HL-60/S4 treated with retinoic acid at 250 ng/mL for 4 days and 3 days (cell line): ENCODE results near the gene OR2M3.
"Not testable (repeated sequence)": the region's sequence is repeated elsewhere in the genome, so short reads cannot be mapped to it uniquely, and the experiment has no call there.

Experiments used
- in situ Hi-C: fragments of 300-500 bp; cut with MboI; formaldehyde crosslinking; loops from 2 replicates; pipeline ENCODE4 v1.7.0; 2022; ENCODE audit warnings: low sequenced_read_pairs

Gene OR2M3, protein sequence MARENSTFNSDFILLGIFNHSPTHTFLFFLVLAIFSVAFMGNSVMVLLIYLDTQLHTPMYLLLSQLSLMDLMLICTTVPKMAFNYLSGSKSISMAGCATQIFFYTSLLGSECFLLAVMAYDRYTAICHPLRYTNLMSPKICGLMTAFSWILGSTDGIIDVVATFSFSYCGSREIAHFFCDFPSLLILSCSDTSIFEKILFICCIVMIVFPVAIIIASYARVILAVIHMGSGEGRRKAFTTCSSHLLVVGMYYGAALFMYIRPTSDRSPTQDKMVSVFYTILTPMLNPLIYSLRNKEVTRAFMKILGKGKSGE

GRCh38 chr1:248196965-248197364 is at the start of gene OR2M3:
OR2M3 (plus strand) TSS chr1:248197265; CDS start chr1:248203068, 5,803 bp downstream.
- in situ Hi-C loops = no loop called here

GRCh38 chr1:248152056-248152827 is 44.8 kb upstream of the OR2M3 start:
- in situ Hi-C loops = no loop called here

GRCh38 chr1:248155927-248156326 is 41.1 kb upstream of the OR2M3 start:
- in situ Hi-C loops = no loop called here

DNA sequence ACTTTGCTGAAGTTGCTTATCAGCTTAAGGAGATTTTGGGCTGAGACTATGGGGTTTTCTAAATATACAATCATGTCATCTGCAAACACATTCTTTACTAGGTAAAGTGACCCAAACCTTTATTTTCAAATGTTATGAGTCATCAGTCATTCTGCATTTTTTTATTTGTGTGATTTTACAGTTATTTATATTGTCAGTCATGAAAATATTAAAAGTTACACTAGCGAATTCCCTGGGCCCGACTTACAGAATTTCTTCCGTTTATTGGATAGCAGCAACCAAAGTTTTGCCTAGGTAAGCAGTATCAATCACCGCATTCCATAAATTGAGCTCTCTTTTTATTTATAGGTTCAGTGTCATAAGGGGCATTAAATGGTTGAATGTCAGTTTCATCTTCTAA is 38.3 kb upstream of the OR2M3 start:
- in situ Hi-C loops = no loop called here

GRCh38 chr1:248164031-248164430 is 33.0 kb upstream of the OR2M3 start:
- in situ Hi-C loops = no loop called here

DNA sequence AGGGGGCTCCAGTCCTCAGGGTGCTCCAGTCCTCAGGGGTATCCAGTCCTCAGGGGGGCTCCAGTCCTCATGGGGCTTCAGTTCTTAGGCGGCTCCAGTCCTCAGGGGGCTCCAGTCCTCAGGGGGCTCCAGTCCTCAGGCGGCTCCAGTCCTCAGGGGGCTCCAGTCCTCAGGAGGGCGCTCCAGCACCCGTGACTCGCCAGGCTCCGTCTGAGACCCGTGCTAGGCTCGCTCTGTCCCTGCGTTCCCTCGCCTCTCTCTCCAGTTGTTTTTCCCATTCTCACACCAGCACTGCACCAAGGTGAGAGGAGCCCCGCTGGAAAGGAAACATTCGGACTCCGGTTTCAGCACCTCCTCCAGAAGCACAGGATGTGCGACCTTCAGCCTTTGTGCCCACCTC is 31.9 kb upstream of the OR2M3 start:
- in situ Hi-C loops = no loop called here

DNA sequence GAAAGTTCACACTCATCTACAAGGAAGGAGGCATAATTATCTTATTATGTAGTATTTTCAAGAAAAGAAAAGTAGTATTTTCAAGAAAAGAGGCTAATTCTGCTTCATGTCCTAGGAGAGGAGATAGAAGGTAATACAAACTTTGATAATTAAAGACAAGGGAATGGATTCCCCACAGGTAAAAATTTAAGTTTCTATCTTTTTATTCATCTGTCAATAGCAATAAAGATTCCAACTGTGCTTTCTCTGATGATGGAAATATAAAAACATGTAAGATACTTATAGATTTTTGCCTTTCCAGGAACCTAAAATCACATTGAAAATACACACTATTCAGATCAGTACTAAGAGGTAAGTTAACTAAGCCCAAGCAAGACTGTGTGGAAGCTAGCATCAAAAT is 22.5 kb upstream of the OR2M3 start, which contains the start of gene OR2M2:
Gene OR2M2, plus strand, starts transcription at position 301 of the 400 bp plus-strand sequence. CDS start 5,165 bp downstream, outside the sequence.
- in situ Hi-C loops = no loop called here

- in situ Hi-C loops = no loop called here
Observed at GRCh38 chr1:248183996-248184395, 13.1 kb upstream of the OR2M3 start.

DNA sequence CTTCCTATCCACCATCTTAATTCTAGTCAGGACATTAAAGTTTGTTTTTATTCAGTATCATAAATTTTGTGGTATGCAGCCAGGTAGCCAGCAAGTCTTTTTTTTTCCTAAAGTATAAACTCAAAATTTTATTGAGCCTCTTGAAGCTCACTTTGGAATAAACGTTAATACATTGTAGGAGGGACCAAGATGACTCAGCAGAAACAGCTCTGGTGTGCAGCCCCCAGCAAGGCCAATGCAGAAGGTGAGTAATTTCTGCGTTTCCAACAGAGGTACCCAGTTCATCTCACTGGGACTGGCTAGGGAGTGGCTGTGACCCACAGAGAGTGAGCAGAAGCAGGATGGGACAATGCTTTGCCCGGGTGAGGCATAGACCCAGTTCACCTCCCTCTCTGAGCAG is 9.7 kb upstream of the OR2M3 start:
- in situ Hi-C loops = no loop called here

GRCh38 chr1:248189026-248189425 is 8.0 kb upstream of the OR2M3 start:
- in situ Hi-C loops = no loop called here

- in situ Hi-C loops = no loop called here
Observed at GRCh38 chr1:248194117-248194516, 2.9 kb upstream of the OR2M3 start.

DNA sequence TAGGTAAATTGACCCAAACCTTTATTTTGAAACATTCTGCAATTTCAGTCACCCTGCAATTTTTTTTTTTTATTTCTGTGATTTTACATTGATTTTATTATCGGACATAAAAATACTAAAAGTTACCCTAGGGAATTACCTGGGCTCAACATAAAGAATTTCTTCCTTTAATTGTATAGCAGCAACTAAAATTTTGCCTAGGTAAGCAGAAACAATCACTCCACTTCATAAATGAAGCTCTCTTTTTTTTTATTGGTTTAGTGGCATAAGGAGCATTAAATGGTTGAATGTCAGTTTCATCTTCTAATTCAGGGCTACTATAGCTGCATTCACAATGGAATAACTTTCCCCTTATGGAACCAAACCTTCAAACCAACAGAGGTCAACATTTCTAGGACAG is 18.8 kb downstream of the OR2M3 start:
- in situ Hi-C loops = no loop called here

GRCh38 chr1:248225537-248225936 is 28.5 kb downstream of the OR2M3 start:
- in situ Hi-C loops = no loop called here

- in situ Hi-C loops = no loop called here
Observed at GRCh38 chr1:248229360-248229908, 32.4 kb downstream of the OR2M3 start.

DNA sequence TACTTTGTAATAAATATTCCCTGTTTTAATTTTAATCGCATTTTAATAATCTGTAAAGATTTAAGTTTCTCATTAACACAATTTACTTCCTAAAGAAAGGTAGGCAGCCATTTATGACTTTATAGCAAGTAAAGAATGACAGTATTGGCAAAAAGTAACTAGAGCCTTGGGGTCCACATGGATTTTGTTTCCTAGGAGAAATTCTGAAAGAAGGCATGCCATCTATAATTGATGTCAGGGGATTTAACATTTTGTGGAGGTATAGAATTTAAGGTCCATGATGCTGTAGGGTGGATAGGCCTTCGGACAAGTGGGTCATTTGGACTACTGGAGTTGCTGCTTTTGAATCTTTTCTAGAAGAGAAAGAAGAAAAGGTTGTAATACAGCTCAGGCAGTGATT is 34.1 kb downstream of the OR2M3 start, which contains the start of gene OR2M4:
Gene OR2M4, plus strand, starts transcription at position 301 of the 400 bp plus-strand sequence. CDS start 7,512 bp downstream, outside the sequence.
- in situ Hi-C loops = no loop called here

- in situ Hi-C loops = no loop called here
Observed at GRCh38 chr1:248239478-248239877, 42.4 kb downstream of the OR2M3 start.

DNA sequence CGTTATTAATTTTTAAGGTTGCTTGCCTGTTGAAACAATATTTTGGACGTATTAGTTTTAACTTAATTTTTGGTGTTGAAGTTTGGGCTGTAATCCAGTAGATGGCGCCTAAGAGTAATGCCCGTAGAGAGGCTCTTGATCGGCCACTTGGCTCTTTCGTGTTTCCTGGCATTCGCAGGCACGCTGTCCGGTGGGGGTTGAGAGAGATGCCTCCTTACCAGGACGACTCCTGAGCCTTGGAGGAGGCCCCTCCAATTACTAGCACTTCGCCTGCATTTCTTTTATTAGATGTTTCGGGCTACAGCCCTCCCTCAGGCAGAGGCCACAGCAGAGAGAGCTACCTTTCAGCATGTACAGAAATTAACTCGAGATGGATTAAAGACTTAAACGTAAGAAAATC is 46.1 kb downstream of the OR2M3 start:
- in situ Hi-C loops = no loop called here

DNA sequence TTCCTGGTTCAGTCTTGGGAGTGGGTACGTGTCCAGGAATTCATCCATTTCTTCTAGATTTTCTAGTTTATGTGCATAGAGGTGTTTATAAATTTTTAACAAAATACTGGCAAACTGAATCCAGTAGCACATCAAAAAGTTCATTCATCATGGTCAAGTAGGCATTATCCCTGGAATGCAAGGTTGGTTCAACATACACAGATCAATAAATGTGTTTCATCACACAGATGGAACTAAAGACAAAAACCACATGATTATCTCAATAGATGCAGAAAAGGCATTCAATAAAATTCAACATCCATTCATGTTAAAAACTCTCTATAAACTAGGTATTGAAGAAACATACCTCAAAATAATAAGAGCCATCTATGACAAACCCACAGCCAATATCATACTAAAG is 62.2 kb downstream of the OR2M3 start:
- in situ Hi-C loops = not testable (repeated sequence)
